ENCODE results near the gene CCDC186.
"Not testable (repeated sequence)": the region's sequence is repeated elsewhere in the genome, so short reads cannot be mapped to it uniquely, and the experiment has no call there.

The CCDC186 gene

GRCh38 chr10:114172776-114173602, 1.0 kb downstream of the CCDC186 start:
- DNase-seq = no peak

GRCh38 chr10:114172216-114172615, 1.8 kb downstream of the CCDC186 start:
- no peak for DNase-seq

- no peak for DNase-seq
Observed at GRCh38 chr10:114168450-114169009, 5.5 kb downstream of the CCDC186 start.

- DNase-seq = no peak
Observed at GRCh38 chr10:114167985-114168384, 6.0 kb downstream of the CCDC186 start.

- no peak for DNase-seq
Observed at GRCh38 chr10:114166494-114166893, 7.5 kb downstream of the CCDC186 start.

GRCh38 chr10:114166043-114166442, 8.0 kb downstream of the CCDC186 start:
- DNase-seq = no peak

GRCh38 chr10:114163062-114163461, 10.9 kb downstream of the CCDC186 start:
- no peak for DNase-seq

GRCh38 chr10:114157912-114158311, 16.1 kb downstream of the CCDC186 start:
- no peak for DNase-seq

GRCh38 chr10:114151892-114152291, 22.1 kb downstream of the CCDC186 start:
- no peak for DNase-seq

GRCh38 chr10:114151486-114151885, 22.5 kb downstream of the CCDC186 start:
- DNase-seq = no peak

- DNase-seq = not testable (repeated sequence)
Observed at GRCh38 chr10:114149476-114149875, 24.5 kb downstream of the CCDC186 start.

- DNase-seq = no peak
Observed at GRCh38 chr10:114143160-114143559, 30.8 kb downstream of the CCDC186 start.

- no peak for DNase-seq
Observed at GRCh38 chr10:114142018-114142417, 32.0 kb downstream of the CCDC186 start.

GRCh38 chr10:114140827-114141226, 33.2 kb downstream of the CCDC186 start:
- DNase-seq = not testable (repeated sequence)

- DNase-seq = no peak
Observed at GRCh38 chr10:114140036-114140435, 34.0 kb downstream of the CCDC186 start.

- DNase-seq = no peak
Observed at GRCh38 chr10:114138581-114138980, 35.4 kb downstream of the CCDC186 start.

GRCh38 chr10:114135476-114135875, 38.5 kb downstream of the CCDC186 start:
- no peak for DNase-seq

GRCh38 chr10:114131094-114131493, 42.9 kb downstream of the CCDC186 start:
- no peak for DNase-seq

GRCh38 chr10:114121031-114121430, 53.0 kb downstream of the CCDC186 start:
- no peak for DNase-seq

- no peak for DNase-seq
Observed at GRCh38 chr10:114118514-114118913, 55.5 kb downstream of the CCDC186 start.

GRCh38 chr10:114117728-114118127, 56.3 kb downstream of the CCDC186 start:
- no peak for DNase-seq

GRCh38 chr10:114115661-114116445, 58.1 kb downstream of the CCDC186 start:
- no peak for DNase-seq

- DNase-seq = no peak
Observed at GRCh38 chr10:114110174-114110972, 63.6 kb downstream of the CCDC186 start.
